ENCODE results near the gene PLXNB3.

The PLXNB3 gene

DNA sequence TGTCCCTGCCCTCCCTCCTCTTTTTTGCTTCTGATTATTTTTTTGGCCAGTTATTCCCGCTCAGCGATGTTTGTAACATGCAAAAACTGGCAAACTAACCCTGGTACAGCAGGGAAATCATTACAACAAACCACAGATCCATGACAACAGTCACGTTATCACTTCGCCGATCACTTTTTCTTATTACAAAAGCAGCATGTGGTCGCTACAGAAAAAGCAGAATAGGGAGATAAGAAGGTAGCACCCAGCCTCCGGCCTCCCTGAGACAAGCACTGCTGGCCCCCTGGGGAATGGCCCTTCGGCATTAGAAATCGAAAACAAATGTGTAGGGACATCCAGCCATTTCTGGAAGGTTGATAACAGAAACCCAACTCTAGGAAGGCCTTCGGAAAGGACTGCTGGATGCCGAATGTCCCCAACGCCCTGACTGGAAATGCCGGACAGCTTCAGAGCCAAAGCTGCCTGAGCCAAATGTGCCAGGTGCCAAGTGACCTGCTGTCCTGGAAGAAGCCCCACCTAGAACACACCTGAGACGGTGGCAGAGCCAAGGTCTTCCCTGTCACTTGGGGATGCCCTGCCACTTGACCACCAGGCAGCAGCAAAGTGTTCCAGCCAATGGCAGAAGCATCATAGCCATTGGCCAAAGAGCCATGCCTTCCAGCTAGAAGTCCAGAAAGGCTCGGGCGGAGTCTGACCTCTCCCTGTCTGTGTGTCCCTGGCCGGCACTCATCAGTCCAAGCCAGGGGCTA is 27.2 kb downstream of the PLXNB3 start:
- no peak for ATAC-seq
- no peak for TF ChIP-seq ZC3H10 (CRISPR knock-in tag; IDR thresholded peaks at IDR 0.05)
- no peak for TF ChIP-seq ZNF565 (CRISPR knock-in tag; conservative IDR thresholded peaks at IDR 0.05; ENCODE audit: low read depth)
- TF ChIP-seq GLIS3 (CRISPR knock-in tag; IDR thresholded peaks at IDR 0.05): no peak
- TF ChIP-seq, protein P1, sequence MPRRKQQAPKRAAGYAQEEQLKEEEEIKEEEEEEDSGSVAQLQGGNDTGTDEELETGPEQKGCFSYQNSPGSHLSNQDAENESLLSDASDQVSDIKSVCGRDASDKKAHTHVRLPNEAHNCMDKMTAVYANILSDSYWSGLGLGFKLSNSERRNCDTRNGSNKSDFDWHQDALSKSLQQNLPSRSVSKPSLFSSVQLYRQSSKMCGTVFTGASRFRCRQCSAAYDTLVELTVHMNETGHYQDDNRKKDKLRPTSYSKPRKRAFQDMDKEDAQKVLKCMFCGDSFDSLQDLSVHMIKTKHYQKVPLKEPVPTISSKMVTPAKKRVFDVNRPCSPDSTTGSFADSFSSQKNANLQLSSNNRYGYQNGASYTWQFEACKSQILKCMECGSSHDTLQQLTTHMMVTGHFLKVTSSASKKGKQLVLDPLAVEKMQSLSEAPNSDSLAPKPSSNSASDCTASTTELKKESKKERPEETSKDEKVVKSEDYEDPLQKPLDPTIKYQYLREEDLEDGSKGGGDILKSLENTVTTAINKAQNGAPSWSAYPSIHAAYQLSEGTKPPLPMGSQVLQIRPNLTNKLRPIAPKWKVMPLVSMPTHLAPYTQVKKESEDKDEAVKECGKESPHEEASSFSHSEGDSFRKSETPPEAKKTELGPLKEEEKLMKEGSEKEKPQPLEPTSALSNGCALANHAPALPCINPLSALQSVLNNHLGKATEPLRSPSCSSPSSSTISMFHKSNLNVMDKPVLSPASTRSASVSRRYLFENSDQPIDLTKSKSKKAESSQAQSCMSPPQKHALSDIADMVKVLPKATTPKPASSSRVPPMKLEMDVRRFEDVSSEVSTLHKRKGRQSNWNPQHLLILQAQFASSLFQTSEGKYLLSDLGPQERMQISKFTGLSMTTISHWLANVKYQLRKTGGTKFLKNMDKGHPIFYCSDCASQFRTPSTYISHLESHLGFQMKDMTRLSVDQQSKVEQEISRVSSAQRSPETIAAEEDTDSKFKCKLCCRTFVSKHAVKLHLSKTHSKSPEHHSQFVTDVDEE (CRISPR knock-in tag; IDR thresholded peaks at IDR 0.05): no peak
- no peak for TF ChIP-seq OSR1 (CRISPR knock-in tag; IDR thresholded peaks at IDR 0.05)
- no peak for TF ChIP-seq ARNTL (CRISPR knock-in tag; IDR thresholded peaks at IDR 0.05; ENCODE audit: borderline replicate concordance, low read depth)
- no peak for TF ChIP-seq ESRRG (CRISPR knock-in tag; IDR thresholded peaks at IDR 0.05)

DNA sequence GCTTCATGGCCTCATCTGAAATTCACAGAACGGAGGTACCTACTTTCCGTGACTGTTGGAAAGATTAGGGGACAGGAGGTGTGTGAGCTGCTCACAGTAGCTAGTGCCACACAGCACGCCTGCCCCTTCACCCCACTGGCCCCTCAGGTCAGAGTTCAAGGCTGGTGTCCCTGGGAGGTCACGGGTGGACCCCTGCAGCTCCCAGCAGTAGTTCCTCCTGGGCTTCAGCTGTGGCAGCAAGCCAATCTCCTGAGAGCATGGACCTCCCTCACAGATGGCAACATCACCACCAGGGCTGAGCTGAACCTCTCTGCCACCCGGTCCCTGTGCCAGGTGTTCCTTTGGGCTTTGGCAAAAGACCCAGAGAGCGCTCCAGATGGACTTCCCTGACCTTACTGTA is 28.3 kb downstream of the PLXNB3 start:
- no peak for ATAC-seq
- TF ChIP-seq, protein P1 (CRISPR knock-in tag; IDR thresholded peaks at IDR 0.05): no peak
- TF ChIP-seq TOX (CRISPR knock-in tag; IDR thresholded peaks at IDR 0.05; ENCODE audit: borderline replicate concordance) (no peak), ZNF70 (CRISPR knock-in tag; IDR thresholded peaks at IDR 0.05) (no peak), CSDC2 (CRISPR knock-in tag; IDR thresholded peaks at IDR 0.05) (no peak), BACH2 (CRISPR knock-in tag; IDR thresholded peaks at IDR 0.05; ENCODE audit: borderline replicate concordance) (no peak), ARNTL (CRISPR knock-in tag; IDR thresholded peaks at IDR 0.05; ENCODE audit: borderline replicate concordance, low read depth) (no peak), GLIS3 (CRISPR knock-in tag; IDR thresholded peaks at IDR 0.05) (no peak), ESRRG (CRISPR knock-in tag; IDR thresholded peaks at IDR 0.05) (no peak), ZNF8 (CRISPR knock-in tag; IDR thresholded peaks at IDR 0.05) (no peak), ZC3H10 (CRISPR knock-in tag; IDR thresholded peaks at IDR 0.05) (no peak), RARB (CRISPR knock-in tag; IDR thresholded peaks at IDR 0.05) (no peak), ZNF565 (CRISPR knock-in tag; conservative IDR thresholded peaks at IDR 0.05; ENCODE audit: low read depth) (no peak), ISL1 (CRISPR knock-in tag; IDR thresholded peaks at IDR 0.05) (no peak)
- TF ChIP-seq, protein P2, sequence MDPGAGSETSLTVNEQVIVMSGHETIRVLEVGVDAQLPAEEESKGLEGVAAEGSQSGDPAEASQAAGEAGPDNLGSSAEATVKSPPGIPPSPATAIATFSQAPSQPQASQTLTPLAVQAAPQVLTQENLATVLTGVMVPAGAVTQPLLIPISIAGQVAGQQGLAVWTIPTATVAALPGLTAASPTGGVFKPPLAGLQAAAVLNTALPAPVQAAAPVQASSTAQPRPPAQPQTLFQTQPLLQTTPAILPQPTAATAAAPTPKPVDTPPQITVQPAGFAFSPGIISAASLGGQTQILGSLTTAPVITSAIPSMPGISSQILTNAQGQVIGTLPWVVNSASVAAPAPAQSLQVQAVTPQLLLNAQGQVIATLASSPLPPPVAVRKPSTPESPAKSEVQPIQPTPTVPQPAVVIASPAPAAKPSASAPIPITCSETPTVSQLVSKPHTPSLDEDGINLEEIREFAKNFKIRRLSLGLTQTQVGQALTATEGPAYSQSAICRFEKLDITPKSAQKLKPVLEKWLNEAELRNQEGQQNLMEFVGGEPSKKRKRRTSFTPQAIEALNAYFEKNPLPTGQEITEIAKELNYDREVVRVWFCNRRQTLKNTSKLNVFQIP (CRISPR knock-in tag; IDR thresholded peaks at IDR 0.05; ENCODE audit: borderline replicate concordance, low read depth): no peak

DNA sequence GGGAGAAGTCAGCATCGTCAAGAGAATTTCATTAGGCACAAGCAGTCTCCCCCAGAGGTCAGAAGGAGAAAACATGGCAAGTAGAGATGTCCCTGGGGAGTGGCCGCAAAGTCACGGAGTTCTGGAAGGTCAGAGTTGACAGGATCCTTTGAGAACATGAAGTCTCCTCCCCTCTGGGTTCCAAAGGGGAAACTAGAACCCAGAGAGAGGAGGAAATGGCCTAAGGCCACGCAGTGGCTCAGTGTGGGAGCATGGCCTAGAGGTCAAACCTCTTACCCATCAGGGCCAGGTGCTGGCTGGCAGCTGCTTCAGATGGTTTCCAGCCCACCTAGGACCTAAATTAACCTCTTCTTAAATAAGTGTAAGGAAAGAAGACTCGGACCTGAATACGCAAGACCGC is 29.2 kb downstream of the PLXNB3 start:
- ATAC-seq: no peak; the same call in 2 of the 3 replicates
- TF ChIP-seq ARNTL (CRISPR knock-in tag; IDR thresholded peaks at IDR 0.05; ENCODE audit: borderline replicate concordance, low read depth): no peak
- TF ChIP-seq, protein P3, sequence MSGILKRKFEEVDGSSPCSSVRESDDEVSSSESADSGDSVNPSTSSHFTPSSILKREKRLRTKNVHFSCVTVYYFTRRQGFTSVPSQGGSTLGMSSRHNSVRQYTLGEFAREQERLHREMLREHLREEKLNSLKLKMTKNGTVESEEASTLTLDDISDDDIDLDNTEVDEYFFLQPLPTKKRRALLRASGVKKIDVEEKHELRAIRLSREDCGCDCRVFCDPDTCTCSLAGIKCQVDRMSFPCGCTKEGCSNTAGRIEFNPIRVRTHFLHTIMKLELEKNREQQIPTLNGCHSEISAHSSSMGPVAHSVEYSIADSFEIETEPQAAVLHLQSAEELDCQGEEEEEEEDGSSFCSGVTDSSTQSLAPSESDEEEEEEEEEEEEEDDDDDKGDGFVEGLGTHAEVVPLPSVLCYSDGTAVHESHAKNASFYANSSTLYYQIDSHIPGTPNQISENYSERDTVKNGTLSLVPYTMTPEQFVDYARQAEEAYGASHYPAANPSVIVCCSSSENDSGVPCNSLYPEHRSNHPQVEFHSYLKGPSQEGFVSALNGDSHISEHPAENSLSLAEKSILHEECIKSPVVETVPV (CRISPR knock-in tag; IDR thresholded peaks at IDR 0.05): no peak
- TF ChIP-seq TCF4 (CRISPR knock-in tag; IDR thresholded peaks at IDR 0.05; ENCODE audit: borderline replicate concordance): no peak
- TF ChIP-seq ESRRG (CRISPR knock-in tag; IDR thresholded peaks at IDR 0.05): no peak
- TF ChIP-seq, protein P4, sequence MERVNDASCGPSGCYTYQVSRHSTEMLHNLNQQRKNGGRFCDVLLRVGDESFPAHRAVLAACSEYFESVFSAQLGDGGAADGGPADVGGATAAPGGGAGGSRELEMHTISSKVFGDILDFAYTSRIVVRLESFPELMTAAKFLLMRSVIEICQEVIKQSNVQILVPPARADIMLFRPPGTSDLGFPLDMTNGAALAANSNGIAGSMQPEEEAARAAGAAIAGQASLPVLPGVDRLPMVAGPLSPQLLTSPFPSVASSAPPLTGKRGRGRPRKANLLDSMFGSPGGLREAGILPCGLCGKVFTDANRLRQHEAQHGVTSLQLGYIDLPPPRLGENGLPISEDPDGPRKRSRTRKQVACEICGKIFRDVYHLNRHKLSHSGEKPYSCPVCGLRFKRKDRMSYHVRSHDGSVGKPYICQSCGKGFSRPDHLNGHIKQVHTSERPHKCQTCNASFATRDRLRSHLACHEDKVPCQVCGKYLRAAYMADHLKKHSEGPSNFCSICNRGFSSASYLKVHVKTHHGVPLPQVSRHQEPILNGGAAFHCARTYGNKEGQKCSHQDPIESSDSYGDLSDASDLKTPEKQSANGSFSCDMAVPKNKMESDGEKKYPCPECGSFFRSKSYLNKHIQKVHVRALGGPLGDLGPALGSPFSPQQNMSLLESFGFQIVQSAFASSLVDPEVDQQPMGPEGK (CRISPR knock-in tag; IDR thresholded peaks at IDR 0.05; ENCODE audit: borderline replicate concordance): no peak
